ENCODE measurements around the gene ATP6V0E1. TPM values are rescaled to one million over a fixed set of nuclear protein-coding genes. Genes with fewer than 3 reads are reported as not detected.

ATP6V0E1 gene
- total RNA-seq, 4 donors from 2014 or later = 46.2 to 175 (median 110) TPM

- no peak overlapping the region for H3K27ac ChIP-seq
- peaks cover 0 to 16% (median 0%) of the 10 kb centered on the region in 3 donors for H3K36me3 ChIP-seq
- no peak for TF ChIP-seq POLR2A (IDR thresholded peaks at IDR 0.05)
- TF ChIP-seq CTCF (IDR thresholded peaks at IDR 0.05) = no peak
These were observed 32.1 kb upstream of the ATP6V0E1 start for GRCh38 chr5:172951371-172952033.

GRCh38 chr5:172952034-172952511, 31.5 kb upstream of the ATP6V0E1 start:
- Histone ChIP-seq H3K4me1 (peaks cover 0 to 6% (median 0%) of the 10 kb centered on the region in 4 donors), H3K27me3 (no peaks in the 10 kb centered on the region), H3K9me3 (no peaks in the 10 kb centered on the region), H3K36me3 (peaks cover 0 to 12% (median 0%) of the 10 kb centered on the region in 3 donors), H3K4me3 (no peak overlapping the region), H3K27ac (no peak overlapping the region)
- no peak for DNase-seq
- TF ChIP-seq CTCF (IDR thresholded peaks at IDR 0.05) = no peak
- TF ChIP-seq POLR2A (IDR thresholded peaks at IDR 0.05) = no peak

More at GRCh38 chr5:172951371-172952033, 32.1 kb upstream of the ATP6V0E1 start:
- Histone ChIP-seq H3K4me1 (peaks cover 0 to 6% (median 0%) of the 10 kb centered on the region in 4 donors), H3K27me3 (no peaks in the 10 kb centered on the region), H3K4me3 (no peak overlapping the region), H3K9me3 (no peaks in the 10 kb centered on the region)
- no peak for DNase-seq

- peaks cover 0 to 6% (median 0%) of the 10 kb centered on the region in 4 donors for H3K4me1 ChIP-seq
- H3K27ac ChIP-seq = no peak overlapping the region
- H3K27me3 ChIP-seq = no peaks in the 10 kb centered on the region
- TF ChIP-seq POLR2A (IDR thresholded peaks at IDR 0.05) (no peak), CTCF (IDR thresholded peaks at IDR 0.05) (no peak)
- DNase-seq = no peak
- no peak overlapping the region for H3K4me3 ChIP-seq
- peaks cover 0 to 12% (median 0%) of the 10 kb centered on the region in 3 donors for H3K36me3 ChIP-seq
- no peaks in the 10 kb centered on the region for H3K9me3 ChIP-seq
These were observed 29.5 kb upstream of the ATP6V0E1 start for GRCh38 chr5:172953776-172954675.

- no peak overlapping the region for H3K27ac ChIP-seq
- H3K4me1 ChIP-seq = peaks cover 0 to 7% (median 0%) of the 10 kb centered on the region in 4 donors
- peaks cover 0 to 12% (median 0%) of the 10 kb centered on the region in 3 donors for H3K36me3 ChIP-seq
- no peaks in the 10 kb centered on the region for H3K27me3 ChIP-seq
- TF ChIP-seq CTCF (IDR thresholded peaks at IDR 0.05) = no peak
- TF ChIP-seq POLR2A (IDR thresholded peaks at IDR 0.05) = no peak
- H3K4me3 ChIP-seq = no peak overlapping the region
- H3K9me3 ChIP-seq = no peaks in the 10 kb centered on the region
- no peak for DNase-seq
These were observed 28.8 kb upstream of the ATP6V0E1 start for GRCh38 chr5:172954751-172955159.

GRCh38 chr5:172956228-172956627, 27.3 kb upstream of the ATP6V0E1 start:
- no peak overlapping the region for H3K4me3 ChIP-seq
- H3K4me1 ChIP-seq = peaks cover 0 to 14% (median 2%) of the 10 kb centered on the region in 4 donors
- H3K27me3 ChIP-seq = no peaks in the 10 kb centered on the region
- H3K27ac ChIP-seq = no peak overlapping the region
- H3K9me3 ChIP-seq = no peaks in the 10 kb centered on the region
- TF ChIP-seq POLR2A (IDR thresholded peaks at IDR 0.05) (no peak), CTCF (IDR thresholded peaks at IDR 0.05) (no peak)
- peaks cover 0 to 7% (median 0%) of the 10 kb centered on the region in 3 donors for H3K36me3 ChIP-seq
- DNase-seq = no peak

All from Peyer's patch (tissue), 4 donors.